ENCODE data around the gene RAB8A. TPM values are rescaled to one million over a fixed set of nuclear protein-coding genes. Genes with fewer than 3 reads are reported as not detected.

Gene RAB8A
- 100 to 1,000 TPM in 3 of 6 experiments, 10 to 100 TPM in 3; 93.5 to 103 (median 100) TPM for total RNA-seq (2021; fragmentation: NEBNext Ultra II Directional; extraction: Animal tissue kit (Norgen Biotek cat#: 25700))
- long read RNA-seq, transcript RAB8A-202 (8 exons, 1,315 nt), result minor isoform, 5 of 159 reads
- long read RNA-seq, transcript RAB8A-201 (8 exons, 2,827 nt), result major isoform, 142 of 159 reads
- long read RNA-seq, partial matches to known transcripts, result 1 of 159 reads
- long read RNA-seq, other reads (novel, unspliced or antisense), result 10 of 159 reads

DNA sequence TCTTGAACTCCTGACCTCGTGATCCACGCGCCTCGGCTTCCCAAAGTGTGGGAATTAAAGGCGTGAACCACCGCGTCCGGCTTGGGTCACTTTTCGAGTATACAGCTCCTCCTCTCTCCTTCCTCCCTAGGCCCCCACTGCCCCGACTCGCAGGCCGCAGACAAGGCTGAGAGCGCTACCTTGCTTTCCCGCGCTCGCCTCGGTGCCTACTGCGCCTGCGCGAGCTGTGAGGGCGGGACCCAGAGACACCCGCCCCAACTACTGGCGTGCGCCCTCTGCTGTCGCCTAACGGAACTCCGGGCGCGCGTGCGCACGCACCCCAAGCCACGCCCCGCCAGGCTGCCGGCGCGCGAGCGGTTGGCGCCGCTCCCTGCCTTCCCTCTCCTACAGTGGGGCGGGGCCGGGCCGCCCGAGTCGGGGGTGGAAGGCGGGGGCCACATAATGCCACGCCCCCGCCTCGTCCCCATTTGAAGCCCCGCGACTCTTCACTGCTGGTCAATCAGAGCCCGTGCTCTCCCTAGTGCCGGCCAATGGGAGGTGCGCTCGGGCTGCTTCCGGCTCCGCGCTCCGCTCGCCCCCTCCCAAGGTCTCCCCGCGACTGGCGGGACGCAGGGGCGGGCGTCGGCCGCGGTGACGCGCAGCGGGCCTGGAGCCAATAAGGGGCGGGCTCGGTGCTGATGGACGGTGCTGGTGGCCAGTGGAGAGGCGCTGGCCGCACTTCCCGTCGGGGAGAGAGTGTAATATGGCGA, at the start of gene RAB8A:
TSS of gene RAB8A (plus strand) at position 730 of the 749 bp plus-strand sequence. CDS start at position 743, 13 bp downstream.
- H3K4me3 Mint-ChIP-seq, result peak within 1 kb of the TSS; percentile 96
- DNase-seq, result peak; percentile 99
- H3K4me1 Mint-ChIP-seq (ENCODE audit: low read depth), result peaks cover 32% of the 10 kb centered on the region
- H3K27ac Mint-ChIP-seq, result peak within 1 kb of the TSS; percentile 90
- H3K9me3 Mint-ChIP-seq, result no peaks in the 10 kb centered on the region
- TF ChIP-seq, protein P1, sequence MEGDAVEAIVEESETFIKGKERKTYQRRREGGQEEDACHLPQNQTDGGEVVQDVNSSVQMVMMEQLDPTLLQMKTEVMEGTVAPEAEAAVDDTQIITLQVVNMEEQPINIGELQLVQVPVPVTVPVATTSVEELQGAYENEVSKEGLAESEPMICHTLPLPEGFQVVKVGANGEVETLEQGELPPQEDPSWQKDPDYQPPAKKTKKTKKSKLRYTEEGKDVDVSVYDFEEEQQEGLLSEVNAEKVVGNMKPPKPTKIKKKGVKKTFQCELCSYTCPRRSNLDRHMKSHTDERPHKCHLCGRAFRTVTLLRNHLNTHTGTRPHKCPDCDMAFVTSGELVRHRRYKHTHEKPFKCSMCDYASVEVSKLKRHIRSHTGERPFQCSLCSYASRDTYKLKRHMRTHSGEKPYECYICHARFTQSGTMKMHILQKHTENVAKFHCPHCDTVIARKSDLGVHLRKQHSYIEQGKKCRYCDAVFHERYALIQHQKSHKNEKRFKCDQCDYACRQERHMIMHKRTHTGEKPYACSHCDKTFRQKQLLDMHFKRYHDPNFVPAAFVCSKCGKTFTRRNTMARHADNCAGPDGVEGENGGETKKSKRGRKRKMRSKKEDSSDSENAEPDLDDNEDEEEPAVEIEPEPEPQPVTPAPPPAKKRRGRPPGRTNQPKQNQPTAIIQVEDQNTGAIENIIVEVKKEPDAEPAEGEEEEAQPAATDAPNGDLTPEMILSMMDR (IDR thresholded peaks at IDR 0.05), result peak; percentile 96
- H3K36me3 Mint-ChIP-seq (ENCODE audit: low read depth), result no peaks in the 10 kb centered on the region
- peaks cover 1% of the 10 kb centered on the region; the same call in 1 of the 2 replicates for H3K27me3 Mint-ChIP-seq (ENCODE audit: insufficient read depth)

DNA sequence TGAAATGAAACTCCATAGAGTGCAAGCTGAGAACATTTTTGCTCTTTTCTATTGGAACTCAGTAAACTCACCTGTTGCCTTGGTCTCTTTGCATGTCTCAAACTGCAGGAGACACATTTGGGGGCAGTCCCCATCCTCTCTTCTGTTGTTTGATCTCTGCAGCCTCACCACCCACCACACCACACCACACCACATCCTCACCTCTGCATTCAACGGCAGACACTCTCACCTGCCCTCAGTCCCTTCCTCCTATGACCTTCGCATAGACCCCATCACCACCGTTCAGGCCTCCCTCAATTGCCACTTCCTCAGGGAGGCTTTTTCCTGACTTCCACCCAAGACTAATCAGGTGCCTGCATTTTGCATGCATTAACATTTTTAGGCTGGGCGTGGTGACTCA, 49.7 kb upstream of the RAB8A start:
- H3K27ac Mint-ChIP-seq, result no peak overlapping the region
- TF ChIP-seq, protein P1 (IDR thresholded peaks at IDR 0.05), result no peak
- peaks cover 2% of the 10 kb centered on the region; the same call in 1 of the 2 replicates for H3K27me3 Mint-ChIP-seq (ENCODE audit: insufficient read depth)
- no peak overlapping the region for H3K4me3 Mint-ChIP-seq
- no peak for DNase-seq
- peaks cover 5% of the 10 kb centered on the region; the same call in 1 of the 2 replicates for H3K36me3 Mint-ChIP-seq (ENCODE audit: low read depth)
- H3K4me1 Mint-ChIP-seq (ENCODE audit: low read depth), result peaks cover 23% of the 10 kb centered on the region
- H3K9me3 Mint-ChIP-seq, result peaks cover 5% of the 10 kb centered on the region

DNA sequence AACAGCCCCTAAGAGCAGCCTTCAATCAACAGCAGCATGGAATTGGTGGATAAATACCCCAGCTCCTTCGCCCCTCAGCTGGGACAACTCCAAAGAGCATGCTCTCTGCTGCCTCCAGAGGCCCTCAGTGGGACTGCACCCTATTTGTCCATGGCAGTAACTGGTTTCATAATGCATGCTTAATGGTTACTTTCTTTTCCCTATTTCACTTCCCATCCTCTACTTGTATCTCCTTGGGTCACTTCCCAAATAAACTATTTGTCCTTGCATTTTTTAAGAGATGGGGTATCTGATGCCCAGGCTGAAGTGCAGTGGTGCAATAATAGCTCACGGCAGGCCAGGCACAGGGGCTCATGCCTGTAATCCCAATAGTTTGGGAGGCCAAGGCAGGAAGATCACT, 48.9 kb upstream of the RAB8A start:
- H3K4me1 Mint-ChIP-seq (ENCODE audit: low read depth), result peaks cover 23% of the 10 kb centered on the region
- H3K27me3 Mint-ChIP-seq (ENCODE audit: insufficient read depth), result peaks cover 2% of the 10 kb centered on the region; the same call in 1 of the 2 replicates
- no peak for DNase-seq
- no peak overlapping the region for H3K4me3 Mint-ChIP-seq
- H3K36me3 Mint-ChIP-seq (ENCODE audit: low read depth), result no peaks in the 10 kb centered on the region
- H3K27ac Mint-ChIP-seq, result peak overlapping the region; percentile 74
- TF ChIP-seq, protein P1 (IDR thresholded peaks at IDR 0.05), result peak; percentile 92
- no peaks in the 10 kb centered on the region for H3K9me3 Mint-ChIP-seq

DNA sequence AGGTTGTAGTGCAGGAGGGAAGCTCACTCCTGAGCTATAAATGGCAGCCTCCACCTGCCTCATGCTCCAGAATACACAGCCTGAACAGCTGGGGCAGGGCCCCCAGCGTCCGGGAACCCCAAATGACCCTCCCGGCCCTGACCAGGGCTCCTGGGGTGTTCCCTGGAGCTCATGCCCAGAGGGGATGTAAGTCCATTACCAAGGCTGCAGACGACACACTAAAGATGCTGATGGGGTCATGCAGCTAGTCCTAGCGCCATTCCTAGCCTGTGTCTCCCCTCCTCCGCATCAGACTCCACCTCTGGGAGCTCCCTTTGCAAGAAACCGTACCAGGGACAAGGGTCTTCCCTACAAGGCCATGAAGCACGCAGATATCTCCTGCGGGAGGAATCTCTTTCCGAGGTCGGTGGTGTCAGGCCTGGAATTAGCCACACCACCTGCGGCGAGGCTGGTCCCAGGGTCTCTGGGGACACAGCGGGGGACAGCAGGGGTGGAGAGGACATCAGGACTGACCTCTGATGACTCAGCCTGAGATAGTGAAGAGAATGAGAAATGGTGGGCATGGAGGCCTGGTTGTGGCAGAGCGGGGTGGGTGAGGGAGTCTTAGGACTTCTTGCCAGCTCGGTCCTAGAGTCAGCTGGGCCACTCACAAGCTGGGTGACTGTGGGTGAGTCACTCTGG, 47.3 kb upstream of the RAB8A start:
- no peak for DNase-seq
- H3K27ac Mint-ChIP-seq, result peak overlapping the region; percentile 90
- no peaks in the 10 kb centered on the region for H3K36me3 Mint-ChIP-seq (ENCODE audit: low read depth)
- peaks cover 23% of the 10 kb centered on the region for H3K4me1 Mint-ChIP-seq (ENCODE audit: low read depth)
- H3K27me3 Mint-ChIP-seq (ENCODE audit: insufficient read depth), result peaks cover 2% of the 10 kb centered on the region; the same call in 1 of the 2 replicates
- no peaks in the 10 kb centered on the region for H3K9me3 Mint-ChIP-seq
- TF ChIP-seq, protein P1 (IDR thresholded peaks at IDR 0.05), result no peak
- no peak overlapping the region for H3K4me3 Mint-ChIP-seq

DNA sequence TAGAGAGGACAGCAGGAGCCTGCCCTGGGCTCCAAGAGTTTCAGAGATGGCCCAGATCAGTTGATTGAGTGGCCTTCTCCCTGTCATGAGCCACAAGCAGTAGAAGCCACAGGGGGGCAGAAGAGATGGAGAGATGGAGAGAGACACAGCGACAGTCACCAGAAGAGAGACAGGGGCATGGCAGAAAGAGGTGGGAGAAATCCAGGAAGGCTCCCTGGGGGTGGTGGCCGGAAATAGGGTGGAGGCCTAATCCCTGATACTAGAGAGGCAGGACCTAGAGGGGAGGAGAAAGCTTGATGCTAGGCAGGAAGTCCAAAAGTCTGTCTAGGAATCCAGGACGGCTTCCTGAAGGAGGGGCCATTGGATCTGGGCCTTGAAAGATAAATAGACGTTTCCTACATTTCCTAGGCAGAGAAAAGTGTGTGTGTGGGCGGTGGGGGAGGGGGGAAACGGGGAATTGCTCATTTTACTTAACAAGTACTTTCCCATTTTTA, 45.0 kb upstream of the RAB8A start:
- peak; percentile 25 for DNase-seq
- TF ChIP-seq, protein P1 (IDR thresholded peaks at IDR 0.05), result peak; percentile 50
- Mint-ChIP-seq H3K27me3 (ENCODE audit: insufficient read depth) (no peaks in the 10 kb centered on the region), H3K27ac (peak overlapping the region; percentile 85), H3K36me3 (ENCODE audit: low read depth) (no peaks in the 10 kb centered on the region), H3K4me1 (ENCODE audit: low read depth) (peaks cover 23% of the 10 kb centered on the region), H3K4me3 (peak overlapping the region; percentile 50; the same call in 1 of the 2 replicates), H3K9me3 (no peaks in the 10 kb centered on the region)
